SH-SY5Y (cell line): ENCODE results near the gene TRANK1.

Source experiments
- GATA2 ChIP-seq: IDR thresholded peaks from 2 replicates; pipeline ENCODE4 v1.6.1; 2011; ENCODE audit warnings: mild to moderate bottlenecking, low read depth, low read length
- GATA3 ChIP-seq: IDR thresholded peaks from 2 replicates; pipeline ENCODE4 v1.6.1; 2011; ENCODE audit warnings: low read depth, mild to moderate bottlenecking, low read length, moderate library complexity

GRCh38 chr3:36877930-36878685 is 66.7 kb downstream of the TRANK1 start:
- TF ChIP-seq GATA3 (no peak), GATA2 (no peak)
